T47D (cell line): ENCODE results near the gene TTLL11.
"Not testable (repeated sequence)": the region's sequence is repeated elsewhere in the genome, so short reads cannot be mapped to it uniquely, and the experiment has no call there.

Experiments
- DNase-seq, 2 experiments: peaks; one replicate each; pipeline versions ENCODE4 v3.0.0 to v3.0.0-alpha.2; 2011 to 2012; ENCODE audit warnings: low read depth in 1 of 2, low spot score in 1 of 2
- JUND ChIP-seq: IDR thresholded peaks from 2 replicates; pipeline ENCODE4 v1.6.1; 2012; ENCODE audit warnings: low read depth
- in situ Hi-C: cut with HindIII; loops from 2 replicates; pipeline ENCODE4 v1.10.0; 2016; ENCODE audit warnings: low sequenced_read_pairs, low pct_unique_long_range_greater_than_20kb

TTLL11 gene

DNA sequence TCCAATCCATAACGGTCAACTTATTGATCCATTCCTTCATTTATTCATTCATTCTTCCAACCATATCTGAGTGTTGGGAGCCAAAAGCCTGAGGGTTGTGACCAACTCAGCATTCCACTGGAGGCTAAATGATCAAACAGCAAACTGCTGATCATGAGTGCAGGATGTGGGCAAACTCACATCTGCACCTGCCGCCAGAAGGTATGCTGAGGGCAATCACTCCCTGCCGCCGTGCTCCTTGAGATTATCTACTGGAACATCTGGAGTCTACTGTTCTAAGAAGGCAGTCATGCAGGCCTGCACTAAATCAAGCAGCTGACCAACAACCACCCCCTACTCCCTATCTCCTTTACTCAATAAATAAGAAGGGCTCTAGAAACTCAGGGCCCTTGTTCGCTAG is 184.0 kb downstream of the TTLL11 start:
- no peak for TF ChIP-seq JUND
- no peak for DNase-seq
- in situ Hi-C loops: no loop called here

DNA sequence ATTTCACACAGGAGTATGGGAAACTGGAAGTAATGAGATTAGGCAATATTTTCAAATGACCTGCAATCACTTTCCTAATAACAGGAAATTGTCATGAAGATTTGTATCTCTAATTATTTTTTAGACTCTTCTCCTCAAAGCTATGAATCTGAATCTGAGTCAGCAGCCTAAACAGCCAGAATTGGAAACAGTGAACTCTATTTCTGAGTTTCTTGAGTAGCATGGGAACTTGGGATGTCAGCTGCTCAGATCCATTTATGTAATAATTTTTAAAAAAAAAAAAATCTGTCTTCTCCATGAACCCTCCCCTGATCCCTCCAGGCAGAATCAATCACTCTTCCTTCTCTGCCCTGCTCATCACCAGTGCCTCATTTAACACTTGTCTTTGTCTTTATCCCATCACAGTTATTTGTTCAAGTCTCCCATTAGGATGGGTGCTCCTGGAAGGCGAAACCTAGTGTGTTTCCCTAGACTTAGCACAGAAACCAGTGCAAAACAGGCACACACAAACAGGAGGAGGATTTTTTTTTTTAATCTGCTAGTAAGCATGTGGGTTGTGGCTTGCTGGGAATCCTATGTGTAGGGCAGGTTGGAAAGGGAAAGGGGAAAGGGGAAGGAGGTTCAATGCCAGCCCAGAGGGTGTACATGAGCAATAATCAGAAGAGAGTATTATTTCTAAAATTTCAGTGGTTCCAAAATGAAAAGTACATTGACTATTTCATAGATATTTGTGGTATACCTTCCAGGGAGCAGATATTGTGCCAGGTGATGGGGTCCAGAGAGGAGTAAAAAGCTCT is 186.8 kb downstream of the TTLL11 start:
- in situ Hi-C loops: no loop called here
- DNase-seq: no peak
- no peak for TF ChIP-seq JUND

- no peak for DNase-seq
- TF ChIP-seq JUND: no peak
- in situ Hi-C loops: no loop called here
Observed at GRCh38 chr9:121902461-121903135, 190.5 kb downstream of the TTLL11 start.

- in situ Hi-C loops: no loop called here
- TF ChIP-seq JUND: no peak
- DNase-seq: no peak
Observed at GRCh38 chr9:121901616-121902015, 191.5 kb downstream of the TTLL11 start.

- in situ Hi-C loops: no loop called here
- TF ChIP-seq JUND: no peak
- DNase-seq: no peak
Observed at GRCh38 chr9:121900163-121900562, 192.9 kb downstream of the TTLL11 start.

DNA sequence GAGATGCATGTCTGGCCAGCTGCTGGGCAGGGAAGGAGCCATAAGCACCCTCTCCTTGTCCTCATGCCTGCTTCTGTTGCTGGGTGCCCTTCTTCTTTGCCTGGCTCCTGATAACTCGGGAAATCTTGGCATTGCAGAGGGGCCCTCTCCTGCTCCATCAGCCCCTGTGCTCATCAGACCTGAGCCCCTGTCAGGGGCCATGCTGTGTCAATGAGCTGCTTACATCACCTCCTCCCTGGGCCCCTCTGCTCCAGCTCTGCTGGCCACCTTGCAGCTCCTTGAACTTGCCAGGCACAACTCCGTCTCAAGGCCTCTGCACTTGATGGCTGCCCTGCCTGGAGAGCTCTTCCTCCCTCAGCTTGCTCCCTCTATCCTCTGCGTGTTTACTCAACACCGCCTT is 194.3 kb downstream of the TTLL11 start:
- in situ Hi-C loops: no loop called here
- TF ChIP-seq JUND: no peak
- DNase-seq: no peak

GRCh38 chr9:121897140-121897539 is 196.0 kb downstream of the TTLL11 start:
- TF ChIP-seq JUND: no peak
- in situ Hi-C loops: no loop called here
- DNase-seq: no peak

DNA sequence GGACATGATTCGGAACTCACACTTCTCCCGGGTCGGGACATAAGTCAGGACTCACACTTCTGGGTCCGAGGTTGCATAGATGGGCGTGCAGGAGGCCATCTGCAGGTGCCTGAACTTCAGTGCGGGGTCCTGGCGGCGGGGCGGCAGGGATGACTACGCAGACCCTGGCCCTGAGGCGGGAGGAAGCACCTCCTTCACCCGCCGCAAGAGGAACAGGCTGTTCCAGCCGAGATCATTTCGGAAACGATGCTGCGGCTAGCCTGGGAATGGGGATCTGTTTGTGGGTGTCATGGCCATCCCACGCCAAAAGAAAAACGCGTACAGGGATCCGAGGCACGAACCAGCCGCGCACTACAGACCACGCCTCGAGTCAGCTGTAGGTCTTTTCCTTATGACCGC is 196.6 kb downstream of the TTLL11 start:
- TF ChIP-seq JUND: no peak
- DNase-seq: no peak
- in situ Hi-C loops: no loop called here

GRCh38 chr9:121895818-121896544 is 197.1 kb downstream of the TTLL11 start:
- in situ Hi-C loops: no loop called here
- TF ChIP-seq JUND: no peak
- DNase-seq: peak in 1 of 2 experiments; percentile 49

DNA sequence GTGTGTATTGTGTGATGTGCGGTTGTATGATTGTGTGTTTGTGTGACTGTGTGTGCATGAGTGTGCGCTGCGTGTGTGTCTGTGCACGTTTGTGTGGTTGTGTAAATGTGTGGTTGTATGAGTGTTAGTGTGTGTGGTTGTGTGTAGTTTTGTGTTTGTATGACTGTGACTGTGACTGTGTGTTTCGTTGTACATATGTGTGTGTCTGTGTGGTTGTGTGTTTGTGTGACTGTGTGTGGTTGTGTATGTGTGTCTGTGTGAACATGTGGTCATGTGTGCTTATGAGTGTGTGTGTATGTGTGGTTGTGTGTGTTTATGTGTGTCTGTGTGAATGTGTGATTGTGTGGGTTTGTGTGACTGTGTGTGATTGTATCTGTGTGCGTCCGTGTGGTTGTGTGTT is 197.8 kb downstream of the TTLL11 start:
- peak in 1 of 2 experiments; percentile 33 for DNase-seq
- TF ChIP-seq JUND: no peak
- in situ Hi-C loops: no loop called here

- in situ Hi-C loops, DNase-seq: not testable (repeated sequence)
Observed at GRCh38 chr9:121894380-121894779, 198.7 kb downstream of the TTLL11 start.

DNA sequence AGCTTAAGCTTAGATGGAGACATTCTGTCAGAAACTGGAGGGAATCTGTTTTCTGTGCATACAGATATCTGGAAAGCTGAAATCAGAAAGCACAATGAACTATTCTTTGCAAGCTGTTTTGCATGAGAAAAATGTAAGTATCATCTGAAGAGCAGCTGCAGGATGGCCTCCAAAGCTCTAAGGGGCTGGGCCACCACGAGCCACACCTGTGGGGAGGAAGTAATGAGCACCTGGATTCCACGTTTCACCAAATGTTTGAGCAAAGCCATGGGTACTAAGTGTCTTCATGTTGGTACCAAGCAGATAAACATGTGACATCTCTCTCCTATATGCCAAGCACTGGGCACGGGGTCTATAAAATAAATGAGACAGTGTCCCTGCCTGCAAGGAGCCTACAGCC is 199.3 kb downstream of the TTLL11 start:
- no peak for DNase-seq
- in situ Hi-C loops: no loop called here
- no peak for TF ChIP-seq JUND

DNA sequence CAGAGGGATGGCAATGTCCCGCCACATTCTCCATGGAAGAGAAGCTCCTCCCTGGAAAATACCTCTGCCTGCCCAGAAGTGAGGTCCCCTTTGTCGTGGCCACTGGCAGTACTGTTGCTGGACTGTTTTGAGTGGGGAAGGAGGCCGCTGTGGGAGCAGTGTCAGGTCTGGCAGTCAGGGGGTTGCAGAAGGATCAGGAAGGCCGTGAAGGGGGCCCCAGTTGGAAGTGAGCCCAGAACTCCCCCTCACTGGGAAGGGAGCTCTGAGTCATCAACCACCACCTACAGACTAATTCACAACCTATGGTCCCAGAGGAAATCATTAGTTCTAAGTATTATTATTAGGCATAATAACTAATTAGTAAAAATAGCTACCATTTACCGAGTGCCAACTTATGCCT is 200.4 kb downstream of the TTLL11 start:
- TF ChIP-seq JUND: no peak
- in situ Hi-C loops: no loop called here

More for the DNA sequence above, 200.4 kb downstream of the TTLL11 start:
- no peak for DNase-seq
